Calu3 (cell line): ENCODE results near the gene SYCP3. TPM values are rescaled to one million over a fixed set of nuclear protein-coding genes. Genes with fewer than 3 reads are reported as not detected.

ENCODE experiments used
- BruUV-seq: library from RNA; stranded (reverse); fragments of 400-500 nt; replicated peaks from 2 replicates; lab custom pipeline; 2021; lab: Mats Ljungman, UMichigan
- CTCF ChIA-PET: fragments of 300-600 bp; sonication (Branson Sonifier 250); formaldehyde crosslinking; loops from one replicate; lab custom pipeline; 2022; ENCODE audit warnings: antibody characterized with exemption; lab: Charles Lee
- DNase-seq: peaks from one replicate; pipeline ENCODE4 v3.0.0; 2022
- H3K27ac Mint-ChIP-seq: one replicate; pipeline ENCODE4 v1.8.0; 2022; ENCODE audit warnings: mixed read lengths; ENCODE audit not compliant: unreplicated experiment
- H3K27me3 Mint-ChIP-seq: one replicate; pipeline ENCODE4 v1.8.0; 2022; ENCODE audit warnings: mixed read lengths; ENCODE audit not compliant: unreplicated experiment
- H3K36me3 Mint-ChIP-seq: one replicate; pipeline ENCODE4 v1.8.0; 2022; ENCODE audit warnings: mild to moderate bottlenecking, moderate library complexity, mixed read lengths; ENCODE audit not compliant: insufficient read depth, unreplicated experiment
- H3K4me1 Mint-ChIP-seq: one replicate; pipeline ENCODE4 v1.8.0; 2022; ENCODE audit warnings: mild to moderate bottlenecking, low read depth, mixed read lengths; ENCODE audit not compliant: unreplicated experiment
- H3K4me3 Mint-ChIP-seq: one replicate; pipeline ENCODE4 v1.8.0; 2022; ENCODE audit warnings: mild to moderate bottlenecking, low read depth, moderate library complexity, mixed read lengths; ENCODE audit not compliant: unreplicated experiment
- H3K9me3 Mint-ChIP-seq: one replicate; pipeline ENCODE4 v1.8.0; 2022; ENCODE audit warnings: low read depth, mixed read lengths; ENCODE audit not compliant: unreplicated experiment
- intact Hi-C: fragments of 100-400 bp; cut with micrococcal nuclease; formaldehyde crosslinking; loops from one replicate; pipeline ENCODE4 v1.10.0; 2022; ENCODE audit not compliant: unreplicated experiment
- total RNA-seq: library from RNA; stranded (reverse); gene quantifications from 2 replicates; pipeline ENCODE4 v1.2.3, GENCODE V29; 2022
- TF ChIP-seq, protein P1 (sequence below): fragments of 200-600 bp; IDR thresholded peaks from one replicate; pipeline ENCODE4 v1.8.0; 2022; ENCODE audit warnings: antibody characterized with exemption; ENCODE audit not compliant: unreplicated experiment

Gene SYCP3
- total RNA-seq, 1 experiment from 2014 or later: 0.12 TPM

DNA sequence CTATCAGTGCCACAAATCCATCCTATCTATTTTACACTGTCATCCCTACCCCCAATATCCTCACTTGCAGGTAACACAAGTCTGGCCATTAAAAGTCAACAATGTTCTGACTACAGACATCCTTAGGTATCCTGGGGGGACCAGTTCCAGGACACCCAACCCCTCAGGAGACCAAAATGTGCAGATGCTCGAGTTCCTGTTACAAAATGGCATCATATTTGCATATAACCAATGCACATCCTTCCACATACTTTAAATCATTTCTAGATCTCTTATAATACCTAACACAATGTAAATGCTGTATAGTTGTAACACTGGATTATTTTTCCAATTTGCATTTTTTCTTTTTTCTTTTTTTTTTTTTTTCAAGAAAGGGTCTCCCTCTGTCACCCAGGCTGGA, 6.9 kb downstream of the SYCP3 start:
- H3K4me1 Mint-ChIP-seq: peaks cover 7% of the 10 kb centered on the region
- TF ChIP-seq, protein P1, sequence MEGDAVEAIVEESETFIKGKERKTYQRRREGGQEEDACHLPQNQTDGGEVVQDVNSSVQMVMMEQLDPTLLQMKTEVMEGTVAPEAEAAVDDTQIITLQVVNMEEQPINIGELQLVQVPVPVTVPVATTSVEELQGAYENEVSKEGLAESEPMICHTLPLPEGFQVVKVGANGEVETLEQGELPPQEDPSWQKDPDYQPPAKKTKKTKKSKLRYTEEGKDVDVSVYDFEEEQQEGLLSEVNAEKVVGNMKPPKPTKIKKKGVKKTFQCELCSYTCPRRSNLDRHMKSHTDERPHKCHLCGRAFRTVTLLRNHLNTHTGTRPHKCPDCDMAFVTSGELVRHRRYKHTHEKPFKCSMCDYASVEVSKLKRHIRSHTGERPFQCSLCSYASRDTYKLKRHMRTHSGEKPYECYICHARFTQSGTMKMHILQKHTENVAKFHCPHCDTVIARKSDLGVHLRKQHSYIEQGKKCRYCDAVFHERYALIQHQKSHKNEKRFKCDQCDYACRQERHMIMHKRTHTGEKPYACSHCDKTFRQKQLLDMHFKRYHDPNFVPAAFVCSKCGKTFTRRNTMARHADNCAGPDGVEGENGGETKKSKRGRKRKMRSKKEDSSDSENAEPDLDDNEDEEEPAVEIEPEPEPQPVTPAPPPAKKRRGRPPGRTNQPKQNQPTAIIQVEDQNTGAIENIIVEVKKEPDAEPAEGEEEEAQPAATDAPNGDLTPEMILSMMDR: no peak
- no peak overlapping the region for H3K4me3 Mint-ChIP-seq
- H3K27me3 Mint-ChIP-seq: no peaks in the 10 kb centered on the region
- no TSS peak for BruUV-seq
- CTCF ChIA-PET: no interaction called here
- no peaks in the 10 kb centered on the region for H3K9me3 Mint-ChIP-seq
- peaks cover 8% of the 10 kb centered on the region for H3K36me3 Mint-ChIP-seq
- DNase-seq: no peak
- intact Hi-C loops: no loop called here
- no peak overlapping the region for H3K27ac Mint-ChIP-seq

DNA sequence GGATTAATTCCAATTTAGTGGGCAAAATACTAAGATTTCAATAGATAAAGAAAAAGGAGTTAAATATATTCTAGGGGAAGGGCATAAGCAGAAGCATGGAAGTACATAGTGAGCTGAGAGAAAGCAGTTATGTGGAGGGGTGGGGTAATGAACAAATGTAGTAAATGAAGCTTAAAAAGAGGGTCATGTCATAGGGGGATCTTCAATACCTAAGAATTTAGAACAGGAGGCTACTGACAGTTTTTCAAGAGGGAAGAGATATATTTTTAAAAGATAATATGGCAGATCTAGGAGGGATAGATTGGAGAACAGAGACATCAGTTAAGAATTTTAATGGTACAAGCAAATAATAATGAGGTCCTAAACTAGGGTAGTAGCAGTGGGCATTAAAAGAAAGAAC, 9.4 kb downstream of the SYCP3 start:
- CTCF ChIA-PET: no interaction called here
- H3K4me1 Mint-ChIP-seq: peaks cover 7% of the 10 kb centered on the region
- no peaks in the 10 kb centered on the region for H3K27me3 Mint-ChIP-seq
- BruUV-seq: no TSS peak
- H3K4me3 Mint-ChIP-seq: no peak overlapping the region
- no peak for DNase-seq
- TF ChIP-seq, protein P1: no peak
- peaks cover 8% of the 10 kb centered on the region for H3K36me3 Mint-ChIP-seq
- intact Hi-C loops: no loop called here
- H3K27ac Mint-ChIP-seq: no peak overlapping the region
- H3K9me3 Mint-ChIP-seq: no peaks in the 10 kb centered on the region

DNA sequence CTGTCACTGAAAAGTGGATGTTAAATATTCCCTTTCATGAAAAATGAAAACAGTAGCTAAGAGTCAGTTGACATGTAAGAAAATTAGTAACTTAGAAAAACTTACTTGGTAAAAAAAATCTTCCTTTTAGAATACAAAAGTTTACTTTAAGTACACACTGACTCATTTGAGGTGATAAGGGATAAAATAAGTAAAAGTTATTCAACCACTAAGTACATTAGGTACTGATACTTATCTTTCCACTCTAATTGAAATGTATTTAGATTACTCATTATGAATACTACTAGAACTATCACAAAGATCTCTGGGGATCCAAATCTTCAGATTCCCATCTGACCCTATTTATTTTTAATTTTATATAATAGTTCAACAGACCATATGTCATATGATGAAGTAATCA, 12.2 kb downstream of the SYCP3 start:
- intact Hi-C loops: no loop called here
- H3K36me3 Mint-ChIP-seq: no peaks in the 10 kb centered on the region
- no TSS peak for BruUV-seq

DNA sequence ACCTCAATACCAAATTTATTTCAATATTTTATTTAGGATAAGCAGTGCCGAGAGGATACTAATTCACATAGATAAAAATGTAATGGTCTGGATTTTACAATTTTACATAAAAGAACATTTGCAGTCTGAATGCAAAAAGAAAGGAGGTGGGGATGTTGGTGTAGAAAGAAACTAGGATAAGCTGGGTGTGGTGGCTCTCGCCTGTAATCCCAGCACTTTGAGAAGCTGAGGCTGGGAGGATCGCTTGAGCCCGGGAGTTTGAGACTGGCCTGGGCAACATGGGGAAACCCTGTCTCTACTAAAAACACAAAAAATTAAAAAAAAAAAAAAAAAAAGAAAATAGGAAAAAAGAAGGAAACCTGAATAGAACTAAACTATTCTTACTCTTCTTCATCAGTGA, 16.9 kb downstream of the SYCP3 start:
- intact Hi-C loops: no loop called here
- no peak overlapping the region for H3K27ac Mint-ChIP-seq
- peaks cover 4% of the 10 kb centered on the region for H3K36me3 Mint-ChIP-seq
- no TSS peak for BruUV-seq
- no peaks in the 10 kb centered on the region for H3K4me1 Mint-ChIP-seq
- TF ChIP-seq, protein P1: no peak
- H3K9me3 Mint-ChIP-seq: no peaks in the 10 kb centered on the region
- H3K4me3 Mint-ChIP-seq: no peak overlapping the region
- no peaks in the 10 kb centered on the region for H3K27me3 Mint-ChIP-seq
- DNase-seq: no peak
- CTCF ChIA-PET: no interaction called here

More for the DNA sequence above, 12.2 kb downstream of the SYCP3 start:
- CTCF ChIA-PET: no interaction called here
- TF ChIP-seq, protein P1: no peak
- Mint-ChIP-seq H3K9me3 (no peaks in the 10 kb centered on the region), H3K4me1 (no peaks in the 10 kb centered on the region), H3K27me3 (no peaks in the 10 kb centered on the region), H3K4me3 (no peak overlapping the region), H3K27ac (no peak overlapping the region)
- DNase-seq: no peak
